Activated CD8-positive, alpha-beta T cell treated with anti-CD3 and anti-CD28 coated beads, Interleukin-2, amount 10 ng/mL, durations not matched to agents 7 days and 5 days (primary cell): ENCODE measurements around the gene KRAS. TPM values are rescaled to one million over a fixed set of nuclear protein-coding genes. Genes with fewer than 3 reads are reported as not detected.
"Not testable (repeated sequence)": the region's sequence is repeated elsewhere in the genome, so short reads cannot be mapped to it uniquely, and the experiment has no call there.

ENCODE experiments used
- ATAC-seq: fragments of 150-1000 bp; cut with Tn5 transposase; one replicate; pipeline ENCODE4 v1.10.0; 2021; ENCODE audit warnings: moderate library complexity
- CTCF ChIA-PET: fragments of 350-600 bp; sonication (Branson Sonifier 250); formaldehyde crosslinking; loops from one replicate; lab custom pipeline; 2021; ENCODE audit warnings: antibody characterized with exemption; lab: Charles Lee
- POLR2A ChIA-PET: fragments of 350-600 bp; sonication (Branson Sonifier 250); formaldehyde crosslinking; loops from one replicate; lab custom pipeline; 2021; ENCODE audit warnings: antibody characterized with exemption; lab: Charles Lee
- DNase-seq: peaks from one replicate; pipeline ENCODE4 v3.0.0-alpha.2; 2020
- H3K27ac Mint-ChIP-seq: one replicate; pipeline ENCODE4 v1.8.0; 2021; ENCODE audit warnings: mild to moderate bottlenecking, mixed read lengths
- H3K27me3 Mint-ChIP-seq: one replicate; pipeline ENCODE4 v1.8.0; 2021; ENCODE audit warnings: low read depth, mixed read lengths
- H3K36me3 Mint-ChIP-seq: one replicate; pipeline ENCODE4 v1.8.0; 2021; ENCODE audit warnings: low read depth, mixed read lengths
- H3K4me1 Mint-ChIP-seq: one replicate; pipeline ENCODE4 v1.8.0; 2021; ENCODE audit warnings: low read depth, mixed read lengths
- H3K4me3 Mint-ChIP-seq: one replicate; pipeline ENCODE4 v1.8.0; 2021; ENCODE audit warnings: mild to moderate bottlenecking, mixed read lengths
- H3K9me3 Mint-ChIP-seq: one replicate; pipeline ENCODE4 v1.8.0; 2022; ENCODE audit warnings: mixed read lengths; ENCODE audit not compliant: insufficient read depth
- total RNA-seq, 2 experiments: library from RNA; stranded (reverse); gene quantifications; one replicate each; pipeline ENCODE4 v1.2.3, GENCODE V29; 2021

KRAS gene
- 10 to 100 TPM; 33.4 to 37.6 TPM for total RNA-seq

GRCh38 chr12:25250744-25251730, at the start of gene KRAS:
KRAS (minus strand) TSS chr12:25250929.
- Mint-ChIP-seq H3K27ac (peak within 1 kb of the TSS; percentile 92), H3K9me3 (no peaks in the 10 kb centered on the region), H3K27me3 (peaks cover 2% of the 10 kb centered on the region), H3K4me3 (peak within 1 kb of the TSS; percentile 88), H3K4me1 (peaks cover 23% of the 10 kb centered on the region), H3K36me3 (peaks cover 19% of the 10 kb centered on the region)
- ATAC-seq = peak; percentile 87
- peak; percentile 94 for DNase-seq
- ChIA-PET POLR2A (interaction anchor here (0.6 to 1.5 kb wide), 17 partner anchors 10 to 128 kb away, joined by 3 to 14 read pairs (median 3); partner anchors contain the start of genes DNAI7 and ETFRF1), CTCF (interaction anchor here (1.0 to 2.7 kb wide), 5 partner anchors 10 to 133 kb away, joined by 3 to 13 read pairs (median 6); no protein-coding TSS in a partner anchor)

GRCh38 chr12:25296381-25296780, 45.7 kb upstream of the KRAS start:
- Mint-ChIP-seq H3K4me1 (peaks cover 10% of the 10 kb centered on the region), H3K27me3 (no peaks in the 10 kb centered on the region), H3K36me3 (no peaks in the 10 kb centered on the region), H3K9me3 (no peaks in the 10 kb centered on the region), H3K27ac (no peak overlapping the region), H3K4me3 (no peak overlapping the region)
- ChIA-PET POLR2A (no interaction called here), CTCF (interaction anchor here (1.4 kb wide), 1 partner anchor 55 kb away, joined by 4 read pairs; no protein-coding TSS in a partner anchor)
- no peak for DNase-seq
- no peak for ATAC-seq

GRCh38 chr12:25295361-25295760, 44.6 kb upstream of the KRAS start:
- H3K4me1 Mint-ChIP-seq = peaks cover 10% of the 10 kb centered on the region
- H3K9me3 Mint-ChIP-seq = no peaks in the 10 kb centered on the region
- no peak for ATAC-seq
- ChIA-PET POLR2A (interaction anchor here (1.2 kb wide), 1 partner anchor 13 kb away, joined by 3 read pairs; no protein-coding TSS in a partner anchor), CTCF (no interaction called here)
- no peaks in the 10 kb centered on the region for H3K27me3 Mint-ChIP-seq
- H3K4me3 Mint-ChIP-seq = no peak overlapping the region
- H3K27ac Mint-ChIP-seq = no peak overlapping the region
- no peak for DNase-seq
- H3K36me3 Mint-ChIP-seq = no peaks in the 10 kb centered on the region

- H3K9me3 Mint-ChIP-seq = peaks cover 9% of the 10 kb centered on the region
- no peaks in the 10 kb centered on the region for H3K36me3 Mint-ChIP-seq
- DNase-seq (no peak), ATAC-seq (no peak)
- H3K4me1 Mint-ChIP-seq = peaks cover 10% of the 10 kb centered on the region
- H3K27ac Mint-ChIP-seq = no peak overlapping the region
- no peak overlapping the region for H3K4me3 Mint-ChIP-seq
- CTCF ChIA-PET = interaction anchor here (1.4 to 1.9 kb wide), 2 partner anchors 29 to 94 kb away, joined by 4 to 5 read pairs; no protein-coding TSS in a partner anchor
- POLR2A ChIA-PET = no interaction called here
- no peaks in the 10 kb centered on the region for H3K27me3 Mint-ChIP-seq
Observed at GRCh38 chr12:25293653-25294052, 42.9 kb upstream of the KRAS start.

GRCh38 chr12:25292810-25293221, 42.1 kb upstream of the KRAS start:
- POLR2A ChIA-PET, H3K9me3 Mint-ChIP-seq, H3K4me1 Mint-ChIP-seq, H3K27ac Mint-ChIP-seq, DNase-seq, ATAC-seq, H3K27me3 Mint-ChIP-seq, H3K36me3 Mint-ChIP-seq, H3K4me3 Mint-ChIP-seq: not testable (repeated sequence)
- CTCF ChIA-PET = interaction anchor here (1.9 kb wide), 1 partner anchor 95 kb away, joined by 5 read pairs; no protein-coding TSS in a partner anchor

GRCh38 chr12:25287610-25288009, 36.9 kb upstream of the KRAS start:
- Mint-ChIP-seq H3K4me3 (no peak overlapping the region), H3K9me3 (peaks cover 9% of the 10 kb centered on the region), H3K36me3 (no peaks in the 10 kb centered on the region), H3K27me3 (no peaks in the 10 kb centered on the region), H3K27ac (no peak overlapping the region), H3K4me1 (peaks cover 7% of the 10 kb centered on the region)
- DNase-seq (no peak), ATAC-seq (no peak)
- ChIA-PET CTCF (no interaction called here), POLR2A (no interaction called here)

- POLR2A ChIA-PET = no interaction called here
- DNase-seq (no peak), ATAC-seq (no peak)
- no peak overlapping the region for H3K4me3 Mint-ChIP-seq
- CTCF ChIA-PET = no interaction called here
- no peak overlapping the region for H3K27ac Mint-ChIP-seq
- no peaks in the 10 kb centered on the region for H3K36me3 Mint-ChIP-seq
- H3K27me3 Mint-ChIP-seq = no peaks in the 10 kb centered on the region
- H3K9me3 Mint-ChIP-seq = peaks cover 9% of the 10 kb centered on the region
- peaks cover 3% of the 10 kb centered on the region for H3K4me1 Mint-ChIP-seq
Observed at GRCh38 chr12:25286837-25287236, 36.1 kb upstream of the KRAS start.

- DNase-seq (no peak), ATAC-seq (no peak)
- Mint-ChIP-seq H3K4me1 (peaks cover 24% of the 10 kb centered on the region), H3K27me3 (no peaks in the 10 kb centered on the region), H3K4me3 (no peak overlapping the region), H3K27ac (no peak overlapping the region), H3K9me3 (peaks cover 2% of the 10 kb centered on the region), H3K36me3 (no peaks in the 10 kb centered on the region)
- POLR2A ChIA-PET = no interaction called here
- CTCF ChIA-PET = no interaction called here
Observed at GRCh38 chr12:25284024-25284423, 33.3 kb upstream of the KRAS start.

- ChIA-PET POLR2A (no interaction called here), CTCF (interaction anchor here (1.5 to 1.9 kb wide), 2 partner anchors 42 to 101 kb away, joined by 3 to 8 read pairs; no protein-coding TSS in a partner anchor)
- DNase-seq (no peak), ATAC-seq (no peak)
- no peak overlapping the region for H3K27ac Mint-ChIP-seq
- no peaks in the 10 kb centered on the region for H3K27me3 Mint-ChIP-seq
- H3K36me3 Mint-ChIP-seq = peaks cover 2% of the 10 kb centered on the region
- H3K4me3 Mint-ChIP-seq = no peak overlapping the region
- H3K9me3 Mint-ChIP-seq = no peaks in the 10 kb centered on the region
- H3K4me1 Mint-ChIP-seq = peaks cover 24% of the 10 kb centered on the region
Observed at GRCh38 chr12:25283006-25283405, 32.3 kb upstream of the KRAS start.

GRCh38 chr12:25280082-25280481, 29.4 kb upstream of the KRAS start:
- H3K9me3 Mint-ChIP-seq = no peaks in the 10 kb centered on the region
- POLR2A ChIA-PET = no interaction called here
- H3K4me1 Mint-ChIP-seq = peaks cover 28% of the 10 kb centered on the region
- H3K27me3 Mint-ChIP-seq = no peaks in the 10 kb centered on the region
- H3K4me3 Mint-ChIP-seq = peak overlapping the region; percentile 8
- H3K27ac Mint-ChIP-seq = peak overlapping the region; percentile 67
- CTCF ChIA-PET = no interaction called here
- peaks cover 2% of the 10 kb centered on the region for H3K36me3 Mint-ChIP-seq
- ATAC-seq (peak; percentile 47), DNase-seq (no peak)

- DNase-seq (no peak), ATAC-seq (no peak)
- POLR2A ChIA-PET = no interaction called here
- Mint-ChIP-seq H3K4me3 (no peak overlapping the region), H3K4me1 (peaks cover 28% of the 10 kb centered on the region), H3K9me3 (no peaks in the 10 kb centered on the region), H3K27ac (no peak overlapping the region), H3K27me3 (no peaks in the 10 kb centered on the region), H3K36me3 (peaks cover 2% of the 10 kb centered on the region)
- CTCF ChIA-PET = no interaction called here
Observed at GRCh38 chr12:25278269-25278668, 27.5 kb upstream of the KRAS start.
